Choroid plexus epithelial cell (primary cell): ENCODE results near the gene ERP44.

Experiments used
- DNase-seq: peaks from one replicate; pipeline ENCODE4 v3.0.0-alpha.2; 2010; ENCODE audit warnings: low read depth
- H3K4me3 ChIP-seq: 2 replicates; pipeline ENCODE4 v1.5.1; 2011; ENCODE audit warnings: low read depth, mild to moderate bottlenecking, control low read depth, low read length, moderate library complexity
- CTCF ChIP-seq: conservative IDR thresholded peaks from 2 replicates; pipeline ENCODE4 v1.5.1; 2011; ENCODE audit warnings: low read depth, mild to moderate bottlenecking, control low read depth, inconsistent platforms, low read length, moderate library complexity

The ERP44 gene

GRCh38 chr9:99948482-99948881 is 150.3 kb downstream of the ERP44 start:
- no peak overlapping the region for H3K4me3 ChIP-seq
- TF ChIP-seq CTCF: no peak
- DNase-seq: no peak

GRCh38 chr9:99947395-99947794 is 151.4 kb downstream of the ERP44 start:
- H3K4me3 ChIP-seq: no peak overlapping the region
- TF ChIP-seq CTCF: peak; percentile 51
- peak; percentile 36 for DNase-seq

- DNase-seq: no peak
- no peak overlapping the region for H3K4me3 ChIP-seq
- no peak for TF ChIP-seq CTCF
Measured at GRCh38 chr9:99936947-99937587, 161.7 kb downstream of the ERP44 start.

- H3K4me3 ChIP-seq: no peak overlapping the region
- DNase-seq: peak; percentile 13
- no peak for TF ChIP-seq CTCF
Measured at GRCh38 chr9:99931155-99931840, 167.5 kb downstream of the ERP44 start.

- TF ChIP-seq CTCF: no peak
- H3K4me3 ChIP-seq: no peak overlapping the region
- DNase-seq: no peak
Measured at GRCh38 chr9:99929652-99930051, 169.1 kb downstream of the ERP44 start.
